NT2/D1 (cell line): ENCODE measurements around the gene CATSPER3.

Experiments used
- YY1 ChIP-seq: IDR thresholded peaks from 2 replicates; pipeline ENCODE4 v1.6.1; 2011; ENCODE audit not compliant: insufficient read length, insufficient read depth
- ZNF274 ChIP-seq: IDR thresholded peaks from 2 replicates; pipeline ENCODE4 v1.6.1; 2011; ENCODE audit warnings: mild to moderate bottlenecking, low read depth, low read length

DNA sequence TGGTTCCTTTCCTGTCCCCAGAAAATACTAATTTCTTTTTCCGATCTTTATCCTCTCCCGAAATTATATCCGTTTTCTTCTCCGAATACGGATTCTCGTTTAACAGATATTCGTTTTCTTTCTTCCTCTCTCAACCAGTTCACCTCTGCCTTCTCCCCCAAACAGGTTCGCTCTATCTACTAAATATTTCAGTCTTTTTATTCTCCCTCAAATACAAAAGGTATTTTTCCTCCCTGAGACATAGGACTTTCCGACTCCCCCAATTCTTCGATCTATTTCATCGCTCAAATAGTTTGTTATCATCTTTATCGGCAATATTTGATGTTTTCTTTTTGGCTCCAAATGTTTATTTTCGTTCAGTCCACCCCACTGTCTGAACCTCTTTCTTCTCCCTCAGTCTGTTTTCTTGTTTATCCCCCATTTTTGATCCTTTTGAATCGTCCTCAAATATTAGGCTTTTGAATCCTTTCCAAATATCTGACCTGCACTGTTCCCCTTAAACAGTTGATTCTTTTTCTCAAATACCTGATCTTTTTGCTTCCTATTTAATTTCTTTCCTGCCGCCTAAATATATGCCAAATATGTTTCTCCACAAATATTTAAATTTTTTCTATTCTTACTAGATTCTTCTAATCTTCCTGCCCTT, 61.9 kb downstream of the CATSPER3 start:
- TF ChIP-seq ZNF274 (no peak), YY1 (no peak)
